ENCODE results near the gene DDHD1. TPM values are rescaled to one million over a fixed set of nuclear protein-coding genes. Genes with fewer than 3 reads are reported as not detected.

DDHD1 gene
- total RNA-seq, 3 donors from 2014 or later (not counting 1 experiment from before 2014, with no cell fraction given): 76.6 to 82.3 (median 80.9) TPM

- TF ChIP-seq, protein P1, sequence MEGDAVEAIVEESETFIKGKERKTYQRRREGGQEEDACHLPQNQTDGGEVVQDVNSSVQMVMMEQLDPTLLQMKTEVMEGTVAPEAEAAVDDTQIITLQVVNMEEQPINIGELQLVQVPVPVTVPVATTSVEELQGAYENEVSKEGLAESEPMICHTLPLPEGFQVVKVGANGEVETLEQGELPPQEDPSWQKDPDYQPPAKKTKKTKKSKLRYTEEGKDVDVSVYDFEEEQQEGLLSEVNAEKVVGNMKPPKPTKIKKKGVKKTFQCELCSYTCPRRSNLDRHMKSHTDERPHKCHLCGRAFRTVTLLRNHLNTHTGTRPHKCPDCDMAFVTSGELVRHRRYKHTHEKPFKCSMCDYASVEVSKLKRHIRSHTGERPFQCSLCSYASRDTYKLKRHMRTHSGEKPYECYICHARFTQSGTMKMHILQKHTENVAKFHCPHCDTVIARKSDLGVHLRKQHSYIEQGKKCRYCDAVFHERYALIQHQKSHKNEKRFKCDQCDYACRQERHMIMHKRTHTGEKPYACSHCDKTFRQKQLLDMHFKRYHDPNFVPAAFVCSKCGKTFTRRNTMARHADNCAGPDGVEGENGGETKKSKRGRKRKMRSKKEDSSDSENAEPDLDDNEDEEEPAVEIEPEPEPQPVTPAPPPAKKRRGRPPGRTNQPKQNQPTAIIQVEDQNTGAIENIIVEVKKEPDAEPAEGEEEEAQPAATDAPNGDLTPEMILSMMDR (IDR thresholded peaks at IDR 0.05): no peak
- Histone ChIP-seq H3K27ac (ENCODE audit: low read length) (no peak overlapping the region), H3K36me3 (ENCODE audit: control insufficient read depth, insufficient read depth, low read length) (peaks cover 54% of the 10 kb centered on the region), H3K9me3 (ENCODE audit: control insufficient read depth, insufficient read depth, low read length) (no peaks in the 10 kb centered on the region), H3K27me3 (ENCODE audit: control insufficient read depth, insufficient read depth, low read length) (no peaks in the 10 kb centered on the region), H3K4me3 (ENCODE audit: low read length) (no peak overlapping the region), H3K4me1 (ENCODE audit: control insufficient read depth, insufficient read depth, low read length) (no peaks in the 10 kb centered on the region)
- Mint-ChIP-seq H3K4me1 (no peaks in the 10 kb centered on the region), H3K27ac (no peak overlapping the region), H3K4me3 (no peak overlapping the region), H3K36me3 (peaks cover 24% of the 10 kb centered on the region), H3K27me3 (ENCODE audit: low read depth in 2 of 2) (no peaks in the 10 kb centered on the region), H3K9me3 (no peaks in the 10 kb centered on the region)
- WGBS (ENCODE audit: insufficient coverage): 96% methylated on average over 7 of the region's 7 CpGs
- DNase-seq (no peak), ATAC-seq (no peak)
- intact Hi-C loops (cut with micrococcal nuclease): no loop called here
Measured at GRCh38 chr14:53043027-53043581, 110.0 kb downstream of the DDHD1 start.

DNA sequence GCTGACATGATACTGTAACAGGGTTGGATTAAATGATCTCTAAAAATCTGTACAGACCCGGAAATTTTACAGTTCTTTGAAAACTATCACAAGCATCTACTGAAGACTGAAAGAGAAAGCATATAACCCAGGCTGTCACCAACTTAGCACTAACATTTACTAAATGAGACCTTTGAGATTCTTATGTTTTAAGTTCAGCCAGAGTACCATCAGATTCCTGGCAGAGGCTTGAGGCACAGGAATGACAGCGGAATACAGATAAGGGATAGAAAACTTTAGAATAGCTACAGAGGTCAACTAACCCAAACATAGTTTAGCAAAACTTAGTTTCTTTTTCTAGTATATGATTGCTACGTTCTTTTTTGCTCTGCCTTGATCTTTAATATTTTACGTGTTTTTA is 110.6 kb downstream of the DDHD1 start:
- Mint-ChIP-seq H3K27ac (no peak overlapping the region), H3K9me3 (no peaks in the 10 kb centered on the region), H3K4me3 (no peak overlapping the region), H3K4me1 (no peaks in the 10 kb centered on the region), H3K36me3 (peaks cover 30% of the 10 kb centered on the region), H3K27me3 (ENCODE audit: low read depth in 2 of 2) (no peaks in the 10 kb centered on the region)
- WGBS (ENCODE audit: insufficient coverage): 100% methylated on average over 2 of the region's 4 CpGs
- H3K27me3 ChIP-seq (ENCODE audit: control insufficient read depth, insufficient read depth, low read length): no peaks in the 10 kb centered on the region
- H3K9me3 ChIP-seq (ENCODE audit: control insufficient read depth, insufficient read depth, low read length): no peaks in the 10 kb centered on the region
- peaks cover 56% of the 10 kb centered on the region for H3K36me3 ChIP-seq (ENCODE audit: control insufficient read depth, insufficient read depth, low read length)
- intact Hi-C loops (cut with micrococcal nuclease): no loop called here
- no peaks in the 10 kb centered on the region for H3K4me1 ChIP-seq (ENCODE audit: control insufficient read depth, insufficient read depth, low read length)
- ATAC-seq (no peak), DNase-seq (no peak)
- H3K4me3 ChIP-seq (ENCODE audit: low read length): no peak overlapping the region
- TF ChIP-seq, protein P1 (IDR thresholded peaks at IDR 0.05): no peak
- H3K27ac ChIP-seq (ENCODE audit: low read length): no peak overlapping the region

DNA sequence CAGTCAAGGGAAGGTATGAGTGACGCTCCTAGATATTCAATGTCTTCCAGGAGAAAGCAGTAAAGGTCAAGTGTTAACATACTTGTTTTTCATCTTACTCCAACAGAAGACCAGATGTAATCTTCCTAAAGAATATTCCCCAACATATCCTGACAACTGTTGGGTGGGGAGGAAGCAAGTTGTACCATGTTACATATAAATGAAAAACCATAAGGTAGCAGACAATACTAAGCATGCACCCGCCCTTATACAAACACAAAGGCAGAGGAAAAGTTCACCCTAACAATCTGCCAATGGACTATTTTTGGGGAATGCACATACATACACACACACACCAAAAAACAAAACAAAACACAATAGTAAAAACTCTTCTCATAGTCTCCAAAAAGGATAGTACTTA is 112.1 kb downstream of the DDHD1 start:
- Mint-ChIP-seq H3K9me3 (no peaks in the 10 kb centered on the region), H3K27me3 (ENCODE audit: low read depth in 2 of 2) (no peaks in the 10 kb centered on the region), H3K36me3 (peaks cover 37% of the 10 kb centered on the region), H3K4me1 (no peaks in the 10 kb centered on the region), H3K4me3 (no peak overlapping the region), H3K27ac (no peak overlapping the region)
- no peak for ATAC-seq
- Histone ChIP-seq H3K27ac (ENCODE audit: low read length) (no peak overlapping the region), H3K4me3 (ENCODE audit: low read length) (no peak overlapping the region), H3K9me3 (ENCODE audit: control insufficient read depth, insufficient read depth, low read length) (no peaks in the 10 kb centered on the region), H3K36me3 (ENCODE audit: control insufficient read depth, insufficient read depth, low read length) (peaks cover 65% of the 10 kb centered on the region), H3K4me1 (ENCODE audit: control insufficient read depth, insufficient read depth, low read length) (no peaks in the 10 kb centered on the region), H3K27me3 (ENCODE audit: control insufficient read depth, insufficient read depth, low read length) (no peaks in the 10 kb centered on the region)
- no peak for DNase-seq
- intact Hi-C loops (cut with micrococcal nuclease): no loop called here
- TF ChIP-seq, protein P1 (IDR thresholded peaks at IDR 0.05): no peak
- 92% methylated on average over 2 of the region's 2 CpGs for WGBS (ENCODE audit: insufficient coverage)

DNA sequence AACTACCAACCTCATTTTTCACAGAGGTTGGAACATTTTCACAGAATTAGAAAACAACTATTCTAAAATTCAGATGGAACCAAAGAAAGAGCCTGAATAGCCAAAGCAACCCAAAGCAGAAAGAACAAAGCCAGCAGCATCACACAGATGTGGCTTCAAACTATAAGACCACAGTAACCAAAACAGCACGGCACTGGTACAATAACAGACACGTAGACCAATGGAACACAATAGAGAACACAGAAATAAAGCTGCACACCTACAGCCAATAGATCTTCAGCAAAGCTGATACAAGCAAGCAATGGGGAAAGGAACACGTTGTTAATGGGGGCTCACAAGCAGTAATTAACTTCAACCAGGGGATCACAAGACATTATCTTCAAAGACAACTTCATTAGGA is 114.5 kb downstream of the DDHD1 start:
- Histone ChIP-seq H3K27ac (ENCODE audit: low read length) (no peak overlapping the region), H3K4me1 (ENCODE audit: control insufficient read depth, insufficient read depth, low read length) (no peaks in the 10 kb centered on the region), H3K4me3 (ENCODE audit: low read length) (no peak overlapping the region), H3K9me3 (ENCODE audit: control insufficient read depth, insufficient read depth, low read length) (no peaks in the 10 kb centered on the region), H3K27me3 (ENCODE audit: control insufficient read depth, insufficient read depth, low read length) (no peaks in the 10 kb centered on the region), H3K36me3 (ENCODE audit: control insufficient read depth, insufficient read depth, low read length) (peaks cover 58% of the 10 kb centered on the region)
- no peaks in the 10 kb centered on the region for H3K4me1 Mint-ChIP-seq
- intact Hi-C loops (cut with micrococcal nuclease): no loop called here
- H3K4me3 Mint-ChIP-seq: no peak overlapping the region
- no peak for DNase-seq
- H3K36me3 Mint-ChIP-seq: peaks cover 37% of the 10 kb centered on the region
- TF ChIP-seq, protein P1 (IDR thresholded peaks at IDR 0.05): no peak
- no peaks in the 10 kb centered on the region for H3K27me3 Mint-ChIP-seq (ENCODE audit: low read depth in 2 of 2)
- H3K9me3 Mint-ChIP-seq: no peaks in the 10 kb centered on the region
- no peak for ATAC-seq
- no peak overlapping the region for H3K27ac Mint-ChIP-seq
- 96% methylated on average over 2 of the region's 3 CpGs for WGBS (ENCODE audit: insufficient coverage)

Data from natural killer cell (primary cell).